HG02588 (cell line): ENCODE measurements around the gene TMPRSS13.
"Not testable (repeated sequence)": the region's sequence is repeated elsewhere in the genome, so short reads cannot be mapped to it uniquely, and the experiment has no call there.

Experiments
- ATAC-seq: cut with Tn5 transposase; IDR thresholded peaks from one replicate; pipeline ENCODE4 v1.9.1; 2021; ENCODE audit warnings: mild to moderate bottlenecking, moderate library complexity; ENCODE audit not compliant: unreplicated experiment

TMPRSS13 gene

GRCh38 chr11:117931331-117931950 lies 2.2 kb upstream of the TMPRSS13 start:
- no peak for ATAC-seq

- ATAC-seq: no peak
Observed at GRCh38 chr11:117930668-117931330, 1.6 kb upstream of the TMPRSS13 start.

- ATAC-seq: no peak
Observed at GRCh38 chr11:117929916-117930570, 841 bp upstream of the TMPRSS13 start.

GRCh38 chr11:117928446-117929141 lies 608 bp downstream of the TMPRSS13 start:
- ATAC-seq: no peak

- ATAC-seq: no peak
Observed at GRCh38 chr11:117927926-117928325, 1.3 kb downstream of the TMPRSS13 start.

- ATAC-seq: not testable (repeated sequence)
Observed at GRCh38 chr11:117926166-117926565, 3.0 kb downstream of the TMPRSS13 start.

- no peak for ATAC-seq
Observed at GRCh38 chr11:117925198-117925925, 3.8 kb downstream of the TMPRSS13 start.

GRCh38 chr11:117924631-117925170 lies 4.5 kb downstream of the TMPRSS13 start:
- ATAC-seq: no peak

- ATAC-seq: no peak
Observed at GRCh38 chr11:117923773-117924172, 5.4 kb downstream of the TMPRSS13 start.

- no peak for ATAC-seq
Observed at GRCh38 chr11:117923275-117923674, 5.9 kb downstream of the TMPRSS13 start.

GRCh38 chr11:117921893-117922292 lies 7.3 kb downstream of the TMPRSS13 start:
- no peak for ATAC-seq

- ATAC-seq: no peak
Observed at GRCh38 chr11:117921456-117921855, 7.7 kb downstream of the TMPRSS13 start.

- ATAC-seq: no peak
Observed at GRCh38 chr11:117919781-117920221, 9.4 kb downstream of the TMPRSS13 start.

- ATAC-seq: no peak
Observed at GRCh38 chr11:117919341-117919740, 9.9 kb downstream of the TMPRSS13 start.

- ATAC-seq: no peak
Observed at GRCh38 chr11:117918366-117919255, 10.6 kb downstream of the TMPRSS13 start.

GRCh38 chr11:117917591-117918151 lies 11.5 kb downstream of the TMPRSS13 start:
- no peak for ATAC-seq

GRCh38 chr11:117916956-117917355 lies 12.2 kb downstream of the TMPRSS13 start:
- no peak for ATAC-seq

GRCh38 chr11:117915672-117916235 lies 13.4 kb downstream of the TMPRSS13 start:
- ATAC-seq: no peak
